ENCODE results near the gene MZT1.

GRCh38 chr13:72716776-72717175 lies 10.7 kb downstream of the MZT1 start:
- TF ChIP-seq CTCF (IDR thresholded peaks at IDR 0.05) (no peak), ZFX (IDR thresholded peaks at IDR 0.05; ENCODE audit: borderline replicate concordance) (no peak)
